ENCODE results near the gene UBE2G2.
A peak's percentile ranks its signal among the peaks of the same experiment; 100 is the strongest.

UBE2G2 gene

GRCh38 chr21:44742418-44743153, 59.0 kb downstream of the UBE2G2 start:
- peak; percentile 55 for DNase-seq

GRCh38 chr21:44741921-44742320, 59.7 kb downstream of the UBE2G2 start:
- no peak for DNase-seq

GRCh38 chr21:44740742-44741141, 60.9 kb downstream of the UBE2G2 start:
- DNase-seq: no peak

GRCh38 chr21:44739316-44739715, 62.3 kb downstream of the UBE2G2 start:
- no peak for DNase-seq

- no peak for DNase-seq
Observed at GRCh38 chr21:44738621-44739020, 63.0 kb downstream of the UBE2G2 start.

GRCh38 chr21:44737706-44738354, 63.8 kb downstream of the UBE2G2 start:
- DNase-seq: no peak

GRCh38 chr21:44736291-44737004, 65.2 kb downstream of the UBE2G2 start:
- DNase-seq: no peak

GRCh38 chr21:44735821-44736220, 65.8 kb downstream of the UBE2G2 start:
- no peak for DNase-seq

GRCh38 chr21:44734841-44735240, 66.8 kb downstream of the UBE2G2 start:
- DNase-seq: no peak

GRCh38 chr21:44734026-44734745, 67.4 kb downstream of the UBE2G2 start:
- DNase-seq: no peak

GRCh38 chr21:44732956-44733355, 68.7 kb downstream of the UBE2G2 start:
- no peak for DNase-seq

GRCh38 chr21:44732263-44732662, 69.4 kb downstream of the UBE2G2 start:
- DNase-seq: no peak

- no peak for DNase-seq
Observed at GRCh38 chr21:44730951-44731579, 70.6 kb downstream of the UBE2G2 start.

- no peak for DNase-seq
Observed at GRCh38 chr21:44730028-44730395, 71.6 kb downstream of the UBE2G2 start.

GRCh38 chr21:44729336-44730027, 72.1 kb downstream of the UBE2G2 start:
- no peak for DNase-seq

GRCh38 chr21:44728716-44729115, 72.9 kb downstream of the UBE2G2 start:
- no peak for DNase-seq

GRCh38 chr21:44727757-44728156, 73.9 kb downstream of the UBE2G2 start:
- DNase-seq: no peak

GRCh38 chr21:44727321-44727720, 74.3 kb downstream of the UBE2G2 start:
- no peak for DNase-seq

- no peak for DNase-seq
Observed at GRCh38 chr21:44726826-44727225, 74.8 kb downstream of the UBE2G2 start.

GRCh38 chr21:44724926-44725325, 76.7 kb downstream of the UBE2G2 start:
- no peak for DNase-seq

GRCh38 chr21:44724196-44724595, 77.4 kb downstream of the UBE2G2 start:
- DNase-seq: no peak

All from CD4-positive, alpha-beta T cell treated with Interleukin-10 for 1 hour (primary cell).